Breast epithelium (tissue), 3 donors: Measurements from ENCODE around the gene C19orf73.

Source experiments
- POLR2A ChIP-seq: fragments of 450-650 bp; IDR thresholded peaks from one replicate; pipeline ENCODE4 v1.6.1; 2016; ENCODE audit warnings: antibody characterized with exemption, mild to moderate bottlenecking, moderate library complexity
- TF ChIP-seq, protein P1 (sequence below), 3 donors: fragments of 450-650 bp; IDR thresholded peaks; one replicate each; pipeline ENCODE4 v1.5.1; 2016 to 2017; ENCODE audit warnings: antibody characterized with exemption in 3 of 3, mild to moderate bottlenecking in 3 of 3, moderate library complexity in 3 of 3

DNA sequence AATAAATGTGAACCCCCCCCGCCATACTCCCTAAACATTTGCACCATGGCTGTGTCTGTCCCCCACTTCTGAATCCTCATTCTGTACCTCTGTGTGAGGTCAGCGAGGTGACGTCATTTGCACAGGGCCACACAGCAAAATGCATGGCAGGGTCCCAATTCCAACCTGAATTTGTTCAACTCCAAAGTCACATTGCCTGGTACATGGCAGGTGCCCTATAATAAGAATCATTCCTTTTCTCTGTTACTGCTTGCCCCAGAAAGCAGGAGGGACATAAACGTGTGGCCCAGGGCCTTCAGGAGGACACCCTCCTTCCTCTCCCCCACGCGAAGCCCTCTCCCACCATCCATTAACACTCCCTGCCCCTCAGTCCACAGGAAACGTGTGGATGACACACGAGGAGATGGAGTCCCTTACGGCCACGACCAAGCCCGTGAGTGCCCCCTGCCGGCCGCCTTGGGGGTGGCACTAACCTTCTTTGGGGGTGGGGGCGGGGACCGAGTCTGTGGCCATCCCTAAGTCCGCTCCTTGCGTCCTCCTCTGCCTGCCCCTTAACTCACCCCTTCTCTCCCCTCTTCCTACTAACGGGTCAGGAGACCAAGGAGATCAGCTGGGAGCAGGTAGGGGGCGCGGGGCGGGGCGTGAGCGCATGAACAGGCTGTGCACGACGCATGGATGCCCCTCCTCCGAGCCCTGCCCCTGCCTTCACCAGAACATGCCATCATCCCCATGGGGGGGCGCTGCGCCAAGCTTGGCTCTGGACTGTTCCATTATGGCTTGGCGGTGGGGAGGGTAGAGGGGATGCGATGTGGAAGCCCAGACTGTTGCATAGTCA is 26.8 kb upstream of the C19orf73 start:
- TF ChIP-seq, protein P1, sequence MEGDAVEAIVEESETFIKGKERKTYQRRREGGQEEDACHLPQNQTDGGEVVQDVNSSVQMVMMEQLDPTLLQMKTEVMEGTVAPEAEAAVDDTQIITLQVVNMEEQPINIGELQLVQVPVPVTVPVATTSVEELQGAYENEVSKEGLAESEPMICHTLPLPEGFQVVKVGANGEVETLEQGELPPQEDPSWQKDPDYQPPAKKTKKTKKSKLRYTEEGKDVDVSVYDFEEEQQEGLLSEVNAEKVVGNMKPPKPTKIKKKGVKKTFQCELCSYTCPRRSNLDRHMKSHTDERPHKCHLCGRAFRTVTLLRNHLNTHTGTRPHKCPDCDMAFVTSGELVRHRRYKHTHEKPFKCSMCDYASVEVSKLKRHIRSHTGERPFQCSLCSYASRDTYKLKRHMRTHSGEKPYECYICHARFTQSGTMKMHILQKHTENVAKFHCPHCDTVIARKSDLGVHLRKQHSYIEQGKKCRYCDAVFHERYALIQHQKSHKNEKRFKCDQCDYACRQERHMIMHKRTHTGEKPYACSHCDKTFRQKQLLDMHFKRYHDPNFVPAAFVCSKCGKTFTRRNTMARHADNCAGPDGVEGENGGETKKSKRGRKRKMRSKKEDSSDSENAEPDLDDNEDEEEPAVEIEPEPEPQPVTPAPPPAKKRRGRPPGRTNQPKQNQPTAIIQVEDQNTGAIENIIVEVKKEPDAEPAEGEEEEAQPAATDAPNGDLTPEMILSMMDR (IDR thresholded peaks at IDR 0.05), result peak; percentile 69 to 89 (median 81)
- no peak for TF ChIP-seq POLR2A
